ENCODE measurements around the gene TM7SF2. TPM values are rescaled to one million over a fixed set of nuclear protein-coding genes. Genes with fewer than 3 reads are reported as not detected.

Gene TM7SF2
- total RNA-seq, 4 donors from 2014 or later, result 7.3 to 18.4 (median 11.0) TPM

GRCh38 chr11:65112546-65113360, 1.1 kb downstream of the TM7SF2 start:
- Histone ChIP-seq H3K36me3 (peaks cover 0 to 9% of the 10 kb centered on the region in 2 donors), H3K27ac (peak overlapping the region; percentile 74 to 90 (median 81)), H3K27me3 (no peaks in the 10 kb centered on the region), H3K9me3 (no peaks in the 10 kb centered on the region), H3K4me1 (peaks cover 36 to 48% of the 10 kb centered on the region in 2 donors), H3K4me3 (peak overlapping the region; percentile 63 to 72 (median 66))
- in situ Hi-C loops (cut with MboI; ENCODE audit: low sequenced_read_pairs in 4 of 4) (loop anchor here in 3 of 4 donors (5.0 kb wide), 1 partner anchor 70 kb away; the partner anchor contains the start of gene CAPN1 (in 3 of the 3)), intact Hi-C loops (cut with DNase I; ENCODE audit: low total_unique reads) (loop anchor here (1.0 to 10.0 kb wide), 2 partner anchors 22 to 258 kb away; partner anchors contain the start of gene SYVN1)
- TF ChIP-seq POLR2A (IDR thresholded peaks at IDR 0.05) (peak in 1 of 2 donors; percentile 15), CTCF (IDR thresholded peaks at IDR 0.05 in 4 of 5, conservative IDR thresholded peaks at IDR 0.05 in 1 of 5) (peak; percentile 78 to 93 (median 87))
- ATAC-seq (peak; percentile 33 to 44), DNase-seq (peak in 1 of 2 donors; percentile 55)

GRCh38 chr11:65113361-65113756, 1.7 kb downstream of the TM7SF2 start:
- no peak for TF ChIP-seq CTCF (IDR thresholded peaks at IDR 0.05 in 4 of 5, conservative IDR thresholded peaks at IDR 0.05 in 1 of 5)
- TF ChIP-seq POLR2A (IDR thresholded peaks at IDR 0.05), result no peak
- Histone ChIP-seq H3K4me1 (peaks cover 39 to 48% of the 10 kb centered on the region in 2 donors), H3K27ac (peak overlapping the region in 3 of 4 donors; percentile 74 to 90 (median 80)), H3K36me3 (peaks cover 0 to 4% of the 10 kb centered on the region in 2 donors), H3K27me3 (no peaks in the 10 kb centered on the region), H3K9me3 (no peaks in the 10 kb centered on the region), H3K4me3 (peak overlapping the region; percentile 63 to 72 (median 66))
- DNase-seq, result no peak
- in situ Hi-C loops (cut with MboI; ENCODE audit: low sequenced_read_pairs in 4 of 4) (loop anchor here in 3 of 4 donors (5.0 kb wide), 1 partner anchor 69 kb away; the partner anchor contains the start of gene CAPN1 (in 3 of the 3)), intact Hi-C loops (cut with DNase I; ENCODE audit: low total_unique reads) (loop anchor here (10.0 kb wide), 1 partner anchor 259 kb away; no protein-coding TSS in a partner anchor)
- ATAC-seq, result no peak

GRCh38 chr11:65113839-65114238, 2.2 kb downstream of the TM7SF2 start:
- Histone ChIP-seq H3K4me3 (no peak overlapping the region), H3K27me3 (no peaks in the 10 kb centered on the region), H3K4me1 (peaks cover 39 to 51% of the 10 kb centered on the region in 2 donors), H3K27ac (peak overlapping the region in 1 of 4 donors; percentile 80), H3K36me3 (peaks cover 0 to 5% of the 10 kb centered on the region in 2 donors), H3K9me3 (no peaks in the 10 kb centered on the region)
- in situ Hi-C loops (cut with MboI; ENCODE audit: low sequenced_read_pairs in 4 of 4), result loop anchor here in 3 of 4 donors (5.0 kb wide), 1 partner anchor 68 kb away; the partner anchor contains the start of gene CAPN1 (in 3 of the 3)
- DNase-seq, result no peak
- ATAC-seq, result no peak
- TF ChIP-seq POLR2A (IDR thresholded peaks at IDR 0.05), result no peak
- TF ChIP-seq CTCF (IDR thresholded peaks at IDR 0.05 in 4 of 5, conservative IDR thresholded peaks at IDR 0.05 in 1 of 5), result no peak
- intact Hi-C loops (cut with DNase I; ENCODE audit: low total_unique reads), result loop anchor here (10.0 kb wide), 1 partner anchor 259 kb away; no protein-coding TSS in a partner anchor

- H3K9me3 ChIP-seq, result no peaks in the 10 kb centered on the region
- H3K4me1 ChIP-seq, result peaks cover 39 to 55% of the 10 kb centered on the region in 2 donors
- no peaks in the 10 kb centered on the region for H3K27me3 ChIP-seq
- H3K36me3 ChIP-seq, result peaks cover 0 to 13% of the 10 kb centered on the region in 2 donors
- no peak overlapping the region for H3K4me3 ChIP-seq
- no peak for ATAC-seq
- in situ Hi-C loops (cut with MboI; ENCODE audit: low sequenced_read_pairs in 4 of 4) (loop anchor here in 3 of 4 donors (5.0 kb wide), 1 partner anchor 68 kb away; the partner anchor contains the start of gene CAPN1 (in 3 of the 3)), intact Hi-C loops (cut with DNase I; ENCODE audit: low total_unique reads) (loop anchor here (10.0 kb wide), 1 partner anchor 260 kb away; no protein-coding TSS in a partner anchor)
- no peak for DNase-seq
- H3K27ac ChIP-seq, result no peak overlapping the region
- TF ChIP-seq POLR2A (IDR thresholded peaks at IDR 0.05), result no peak
- no peak for TF ChIP-seq CTCF (IDR thresholded peaks at IDR 0.05 in 4 of 5, conservative IDR thresholded peaks at IDR 0.05 in 1 of 5)
Observed at GRCh38 chr11:65114538-65115171, 3.0 kb downstream of the TM7SF2 start.

All from gastrocnemius medialis (tissue), 4 donors.